Activated CD4-positive, alpha-beta T cell treated with anti-CD3 and anti-CD28 coated beads for 48 hours (primary cell): Measurements from ENCODE around the gene CHORDC1.
A peak's percentile ranks its signal among the peaks of the same experiment; 100 is the strongest.
"Not testable (repeated sequence)": the region's sequence is repeated elsewhere in the genome, so short reads cannot be mapped to it uniquely, and the experiment has no call there.

ENCODE experiments used
- DNase-seq: peaks from one replicate; pipeline ENCODE4 v3.0.0-alpha.2; 2020

Gene CHORDC1

GRCh38 chr11:90213322-90213721 is 9.5 kb downstream of the CHORDC1 start:
- no peak for DNase-seq

GRCh38 chr11:90208857-90209256 is 14.0 kb downstream of the CHORDC1 start:
- no peak for DNase-seq

- not testable (repeated sequence) for DNase-seq
Observed at GRCh38 chr11:90207992-90208391, 14.9 kb downstream of the CHORDC1 start.

GRCh38 chr11:90204832-90205646 is 17.8 kb downstream of the CHORDC1 start:
- DNase-seq: peak; percentile 9

GRCh38 chr11:90204407-90204806 is 18.4 kb downstream of the CHORDC1 start:
- no peak for DNase-seq

GRCh38 chr11:90202342-90202741 is 20.5 kb downstream of the CHORDC1 start:
- DNase-seq: no peak

- no peak for DNase-seq
Observed at GRCh38 chr11:90197377-90197776, 25.5 kb downstream of the CHORDC1 start.

GRCh38 chr11:90192869-90193582 is 29.8 kb downstream of the CHORDC1 start:
- no peak for DNase-seq

GRCh38 chr11:90189011-90189410 is 33.8 kb downstream of the CHORDC1 start:
- no peak for DNase-seq

GRCh38 chr11:90187839-90188238 is 35.0 kb downstream of the CHORDC1 start:
- DNase-seq: no peak

GRCh38 chr11:90179923-90180322 is 42.9 kb downstream of the CHORDC1 start:
- no peak for DNase-seq

- DNase-seq: no peak
Observed at GRCh38 chr11:90178751-90179150, 44.1 kb downstream of the CHORDC1 start.

- DNase-seq: no peak
Observed at GRCh38 chr11:90176069-90176468, 46.8 kb downstream of the CHORDC1 start.

GRCh38 chr11:90171359-90171758 is 51.5 kb downstream of the CHORDC1 start:
- no peak for DNase-seq

GRCh38 chr11:90168571-90168970 is 54.3 kb downstream of the CHORDC1 start:
- DNase-seq: no peak

GRCh38 chr11:90167704-90168103 is 55.1 kb downstream of the CHORDC1 start:
- not testable (repeated sequence) for DNase-seq

- DNase-seq: not testable (repeated sequence)
Observed at GRCh38 chr11:90166982-90167573, 55.8 kb downstream of the CHORDC1 start.
